GM21717 (cell line): ENCODE data around the gene ITGB3.
"Not testable (repeated sequence)": the region's sequence is repeated elsewhere in the genome, so short reads cannot be mapped to it uniquely, and the experiment has no call there.

Experiments used
- ATAC-seq: cut with Tn5 transposase; IDR thresholded peaks from one replicate; pipeline ENCODE4 v1.9.1; 2021; ENCODE audit warnings: mild to moderate bottlenecking, moderate library complexity; ENCODE audit not compliant: unreplicated experiment

ITGB3 gene

DNA sequence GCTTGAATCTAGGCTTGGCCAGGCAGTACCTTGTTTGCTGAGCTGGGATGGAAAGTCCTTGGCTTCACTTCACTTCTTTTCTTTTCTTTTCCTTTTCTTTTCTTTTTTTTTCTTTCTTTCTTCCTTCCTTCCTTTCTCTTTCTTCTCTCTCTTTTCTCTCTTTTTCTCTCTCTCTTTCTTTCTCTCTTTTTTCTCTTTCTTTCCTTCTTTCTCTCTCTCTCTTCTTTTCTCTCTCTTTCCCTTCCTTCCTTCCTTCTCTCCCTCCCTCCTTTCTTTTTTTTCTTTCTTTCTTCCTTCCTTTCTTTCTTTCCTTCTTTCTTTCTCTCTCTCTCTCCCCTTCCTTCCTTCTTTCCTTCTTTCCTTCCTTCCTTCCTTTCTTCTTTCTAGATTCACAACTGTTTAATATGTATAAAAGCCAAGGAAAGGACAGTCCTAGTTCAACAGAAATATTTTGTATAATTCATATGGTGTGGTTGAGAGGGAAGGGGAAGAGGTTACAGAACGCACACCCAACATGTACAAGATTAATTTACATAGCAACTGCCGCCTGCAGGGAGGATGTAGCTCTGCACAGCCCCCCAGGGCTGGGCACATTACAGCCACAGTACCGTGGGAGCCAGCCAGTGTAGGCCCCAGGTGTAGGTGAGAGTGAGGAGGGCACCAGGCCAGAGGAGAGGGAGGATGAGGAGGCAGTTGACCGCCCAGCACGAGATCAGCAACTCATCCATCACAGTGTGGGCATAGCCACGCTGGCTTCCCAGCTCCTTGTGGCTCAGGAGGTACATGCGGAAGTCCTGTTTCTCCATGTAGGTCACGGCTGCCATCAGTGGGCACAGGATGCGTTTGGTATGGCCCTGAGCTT is 9.7 kb upstream of the ITGB3 start:
- no peak for ATAC-seq

DNA sequence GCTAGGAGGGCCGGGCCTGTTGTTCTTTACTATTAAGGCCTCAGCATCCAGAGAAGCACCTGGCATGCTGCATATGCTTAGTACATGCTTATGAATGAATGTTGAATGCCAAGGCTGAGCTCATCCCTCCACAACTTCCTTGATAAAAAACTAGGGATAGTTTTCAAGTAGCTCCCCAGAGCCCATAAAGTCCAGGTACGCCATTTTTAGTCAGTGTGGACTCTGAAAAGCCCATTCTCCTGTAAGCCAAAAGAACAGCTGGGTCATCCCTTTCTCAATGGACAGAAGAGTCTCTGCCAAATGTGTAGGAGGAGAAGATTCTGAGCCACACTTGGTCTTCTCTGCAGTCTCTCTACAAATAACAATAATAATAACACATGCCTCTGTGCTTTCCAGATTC is 8.9 kb upstream of the ITGB3 start:
- ATAC-seq = no peak

DNA sequence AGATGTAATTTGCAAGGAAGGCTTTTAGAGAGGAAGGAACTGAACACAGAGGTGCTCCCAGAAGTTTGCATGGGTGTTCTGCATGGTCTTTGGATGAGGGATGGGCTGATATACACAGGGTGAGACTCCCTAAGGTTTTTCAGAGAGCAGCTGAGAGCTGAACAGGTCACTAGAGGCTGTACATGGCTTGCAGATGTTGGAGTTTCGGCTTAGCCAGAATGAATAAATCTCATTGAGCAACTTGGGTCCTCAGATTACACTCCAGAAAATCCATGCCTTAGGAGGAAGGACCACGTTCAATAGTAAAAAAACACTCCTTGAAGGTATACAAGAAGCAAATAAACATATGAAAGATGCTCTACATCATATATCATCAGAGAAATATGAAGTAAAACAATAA is 7.5 kb upstream of the ITGB3 start:
- no peak for ATAC-seq

DNA sequence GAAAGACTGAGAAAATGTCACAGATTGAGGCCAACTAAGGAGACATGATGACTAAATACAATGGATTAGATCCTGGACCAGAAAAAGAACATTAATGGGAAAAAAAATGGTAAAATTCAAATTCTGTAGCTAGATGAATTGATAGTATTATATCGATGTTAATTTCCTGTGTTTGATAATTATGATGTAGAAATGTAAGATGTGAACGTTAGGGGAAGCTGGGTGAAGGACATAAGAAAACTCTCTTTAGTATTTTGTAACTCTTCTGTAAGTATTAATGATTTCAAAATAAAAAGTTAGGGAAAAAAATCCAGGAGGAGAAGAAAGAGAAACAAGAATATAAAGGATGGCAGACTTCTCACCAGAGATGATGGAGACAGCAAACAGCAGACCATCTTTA is 2.8 kb upstream of the ITGB3 start:
- ATAC-seq = no peak

DNA sequence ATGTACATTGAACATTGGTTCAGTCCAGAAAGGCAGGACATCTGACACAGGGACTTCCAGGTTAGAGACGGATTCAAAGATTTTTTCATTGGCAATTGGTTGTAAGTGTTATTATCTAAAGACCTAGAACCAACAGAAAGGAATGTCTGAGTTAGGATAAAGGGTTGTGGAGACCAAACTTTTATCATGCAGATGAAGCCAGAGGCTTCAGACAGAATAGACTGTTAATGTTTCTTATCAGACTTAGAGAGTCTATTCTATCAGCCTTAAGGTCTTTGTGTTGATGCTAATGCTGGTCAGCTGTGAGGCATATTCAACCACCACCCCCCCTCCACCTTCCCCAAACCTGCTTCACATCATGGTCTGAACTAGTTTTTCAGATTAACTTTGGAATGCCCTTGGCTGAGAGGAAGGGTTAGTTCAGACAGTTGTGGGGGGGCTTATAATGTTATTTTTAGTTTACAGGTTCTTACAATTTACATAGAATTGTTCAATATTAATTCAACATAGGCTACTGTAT is 2.1 kb upstream of the ITGB3 start:
- ATAC-seq = no peak

DNA sequence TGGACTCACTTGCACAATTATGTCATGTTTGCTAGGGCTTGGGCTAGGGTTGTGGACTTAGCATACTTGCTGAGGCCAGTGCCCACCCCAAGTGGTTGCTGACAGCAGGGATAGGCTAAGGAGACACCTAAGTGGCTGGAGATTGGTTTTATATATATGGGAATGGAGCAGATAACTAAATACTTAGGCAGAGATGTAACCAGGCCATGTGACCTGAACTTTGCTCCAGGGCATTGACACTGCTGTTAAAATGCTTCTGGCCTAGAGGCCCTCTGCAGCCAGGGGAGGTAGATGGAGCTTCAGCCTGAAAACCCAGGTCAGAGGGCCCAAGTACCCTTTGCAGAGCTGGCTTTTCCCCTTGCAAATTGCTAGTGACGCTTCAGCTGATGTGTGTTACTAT is 1.4 kb upstream of the ITGB3 start:
- no peak for ATAC-seq

DNA sequence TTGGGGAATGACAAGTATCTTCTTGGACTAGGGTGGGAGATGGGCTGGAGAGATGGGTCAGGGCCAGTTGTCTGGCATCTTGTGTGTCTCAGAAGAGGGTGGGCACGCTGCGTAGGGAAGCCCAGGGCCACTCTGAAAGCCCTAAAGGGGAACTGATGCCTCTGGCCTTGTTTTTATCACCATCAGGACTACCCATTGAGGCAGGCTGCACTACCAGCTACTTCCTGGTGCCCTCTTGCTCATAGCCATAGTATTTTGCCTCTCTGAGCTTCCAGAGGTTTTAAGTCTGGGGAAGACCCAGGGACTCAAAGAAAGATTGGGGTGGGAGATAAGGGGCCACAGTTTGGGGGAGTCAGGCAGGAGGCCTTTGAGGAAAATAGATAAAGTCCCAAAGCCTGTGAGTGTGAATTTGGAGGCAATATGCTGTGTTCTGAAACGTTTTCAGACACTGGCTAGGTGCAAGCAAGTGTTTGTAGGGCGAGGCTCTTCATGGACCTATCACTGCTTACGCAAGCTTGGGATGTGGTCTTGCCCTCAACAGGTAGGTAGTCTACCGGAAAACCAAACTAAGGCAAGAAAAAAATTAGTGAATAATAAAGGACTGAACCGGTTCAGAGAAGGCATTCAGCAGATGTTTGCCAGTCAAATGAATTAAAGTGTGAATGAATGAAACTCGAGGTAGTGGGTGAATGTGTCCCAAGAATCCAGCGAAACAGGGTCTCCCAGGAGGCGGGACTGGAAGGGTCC is 688 bp upstream of the ITGB3 start:
- ATAC-seq = no peak

DNA sequence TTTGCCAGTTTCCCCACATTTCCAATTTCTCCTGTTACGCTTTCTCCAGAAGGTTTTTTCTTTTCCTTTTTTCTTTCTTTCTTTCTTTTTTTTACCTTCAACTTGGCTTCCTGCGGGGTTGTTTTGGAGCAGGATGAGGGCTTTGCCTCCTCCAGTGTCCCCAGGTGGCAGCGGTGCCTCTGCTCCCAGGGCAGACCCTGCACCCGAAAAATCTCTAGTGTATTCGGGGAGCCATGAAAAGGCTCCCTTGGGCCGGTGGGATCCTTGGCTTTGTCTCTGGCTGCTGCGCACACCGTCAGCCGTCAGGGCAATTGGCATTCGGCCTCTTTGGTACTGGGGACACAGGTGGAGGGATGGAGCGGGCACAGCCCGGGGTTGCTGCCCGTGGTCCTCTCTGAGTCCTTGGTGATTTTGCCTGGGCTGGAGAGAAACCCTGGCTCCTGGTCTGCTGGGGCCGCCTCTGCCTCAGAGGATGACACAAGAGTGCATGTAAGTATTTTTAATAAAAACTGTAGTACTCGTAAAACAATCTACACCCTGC is 846 bp downstream of the ITGB3 start:
- ATAC-seq = no peak

DNA sequence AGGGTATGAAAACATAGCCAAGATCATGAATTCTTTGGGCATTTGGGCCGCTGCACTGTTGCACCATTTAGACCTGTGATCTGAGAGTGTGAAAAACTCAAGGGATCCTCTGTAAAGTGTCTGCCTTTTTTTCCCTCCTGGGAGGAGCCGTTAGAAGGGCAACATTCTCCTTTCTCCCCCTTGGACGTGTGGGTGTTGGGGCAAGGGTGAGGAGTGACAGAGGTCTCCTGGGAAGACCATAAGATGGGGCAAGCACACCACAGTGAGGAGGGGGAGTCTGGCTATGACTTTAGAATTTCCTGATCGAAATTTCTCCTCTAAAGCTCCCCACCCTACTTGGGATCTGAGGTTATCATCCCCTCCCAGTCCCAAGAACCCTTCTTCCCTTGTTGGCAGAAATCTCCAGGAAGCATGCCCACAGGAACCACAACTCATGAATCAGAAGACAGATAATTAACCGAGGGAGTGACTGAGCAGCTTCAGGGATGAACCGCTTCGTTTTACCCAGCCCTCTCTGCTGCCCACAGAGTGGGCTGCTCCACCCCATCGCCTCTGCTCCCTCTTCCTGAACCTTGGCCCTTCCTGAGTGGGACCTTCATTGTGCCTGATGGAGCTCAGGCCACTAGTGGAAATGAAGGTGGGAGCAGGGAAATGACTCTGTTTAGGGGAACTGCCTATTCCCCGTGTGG is 4.2 kb downstream of the ITGB3 start:
- no peak for ATAC-seq

DNA sequence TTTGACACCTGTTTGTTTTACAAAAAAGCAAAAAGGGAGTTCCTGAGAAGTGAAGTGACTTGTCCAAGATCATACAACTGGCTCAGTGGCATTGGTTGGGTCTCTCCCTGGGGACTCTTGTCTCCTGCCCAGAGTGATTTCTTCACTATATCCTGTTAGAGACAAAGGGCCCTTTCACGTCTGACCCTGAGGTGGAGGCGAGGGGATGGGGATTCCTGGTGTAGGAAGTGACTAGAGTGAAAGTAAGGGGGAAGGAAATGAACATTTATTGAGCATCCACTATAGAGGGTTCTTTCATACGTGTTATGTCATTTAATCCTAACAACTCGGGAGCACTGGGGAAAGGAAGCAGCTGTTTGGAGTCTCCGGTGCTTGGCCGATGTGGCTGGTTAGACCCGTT is 9.0 kb downstream of the ITGB3 start:
- ATAC-seq = no peak

DNA sequence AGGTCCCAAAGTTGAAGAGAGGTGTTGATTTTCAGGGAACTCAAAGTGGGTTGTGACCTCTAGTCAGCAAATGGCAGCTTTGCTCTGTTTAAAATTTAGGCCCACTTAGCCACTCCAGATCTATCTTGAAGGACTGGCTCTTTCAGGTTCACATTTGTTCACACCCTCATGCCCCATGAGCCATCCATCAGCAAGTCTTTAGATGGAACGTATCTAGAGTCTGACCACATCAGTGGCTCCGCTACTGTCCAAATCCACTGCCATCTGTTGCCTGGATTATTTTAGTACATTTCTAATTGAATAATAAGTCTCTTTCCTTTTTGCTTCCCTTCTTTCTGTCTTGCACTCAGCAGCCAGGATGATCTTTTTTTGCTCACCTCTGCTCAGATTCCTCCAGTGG is 10.5 kb downstream of the ITGB3 start:
- ATAC-seq = no peak

DNA sequence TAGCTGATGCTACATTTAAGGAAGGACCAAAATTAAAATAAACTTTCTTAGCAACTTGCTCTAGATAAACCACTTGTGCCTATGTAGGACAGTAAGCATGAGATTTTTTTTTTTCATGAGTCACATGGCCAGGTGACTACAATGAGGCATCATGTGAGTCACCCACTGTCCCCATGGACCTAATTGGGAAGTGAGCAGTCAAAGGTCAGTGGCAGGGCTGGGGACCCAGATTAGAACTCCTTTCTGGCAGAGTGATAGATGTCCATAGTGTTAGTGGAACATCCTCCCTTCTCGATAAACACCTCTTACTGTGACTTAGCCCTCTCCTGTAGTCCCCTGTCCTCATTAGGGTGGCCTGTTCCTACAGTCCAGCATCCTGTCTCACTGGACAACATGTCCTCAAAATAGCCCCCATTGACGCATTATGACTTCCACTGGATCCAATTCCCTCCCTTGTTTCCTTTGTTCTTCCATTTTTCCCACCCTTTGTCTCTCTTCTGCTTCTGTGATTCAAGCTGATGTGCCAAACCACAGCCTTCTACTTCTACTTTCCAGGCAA is 12.4 kb downstream of the ITGB3 start:
- no peak for ATAC-seq

DNA sequence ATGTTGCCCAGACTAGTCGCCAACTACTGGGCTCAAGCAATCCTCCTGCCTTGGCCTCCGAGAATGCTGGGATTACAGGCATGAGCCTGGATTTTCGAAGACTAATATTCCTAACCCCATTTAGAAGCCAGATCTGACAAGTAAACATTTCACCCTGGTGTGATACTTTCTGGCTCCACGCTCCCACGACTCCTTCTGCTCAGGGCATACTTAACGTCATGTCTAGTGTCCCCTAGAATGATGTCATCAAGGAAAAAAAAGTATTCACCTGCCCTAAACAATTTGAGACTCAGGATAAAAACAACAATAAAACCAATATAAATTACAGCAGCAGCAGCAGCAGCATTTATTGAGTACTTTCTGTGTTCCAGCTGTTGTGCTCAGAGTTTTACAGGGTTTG is 13.2 kb downstream of the ITGB3 start:
- ATAC-seq = no peak

DNA sequence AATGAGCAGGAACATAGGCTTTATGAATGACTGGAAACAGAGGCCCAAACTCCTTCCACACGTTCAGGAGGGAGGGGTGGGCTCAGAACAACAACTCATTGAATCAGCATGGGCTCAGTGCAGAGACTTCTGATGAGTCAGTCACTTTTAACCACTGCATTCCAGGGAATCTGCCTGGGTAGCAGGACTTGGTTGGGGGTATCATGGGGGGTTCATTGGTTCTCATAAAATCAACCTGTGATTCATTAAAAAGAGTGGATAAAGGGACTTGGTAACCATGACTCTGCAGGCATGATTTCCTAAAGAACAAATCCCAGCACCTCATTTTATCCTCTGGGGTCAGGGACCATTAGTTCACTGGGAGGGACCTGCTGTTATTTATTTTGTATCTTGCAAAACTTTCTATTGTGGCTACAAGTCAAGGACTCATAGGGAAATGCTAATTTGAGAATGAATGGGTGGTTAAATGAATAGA is 13.8 kb downstream of the ITGB3 start:
- ATAC-seq = no peak

DNA sequence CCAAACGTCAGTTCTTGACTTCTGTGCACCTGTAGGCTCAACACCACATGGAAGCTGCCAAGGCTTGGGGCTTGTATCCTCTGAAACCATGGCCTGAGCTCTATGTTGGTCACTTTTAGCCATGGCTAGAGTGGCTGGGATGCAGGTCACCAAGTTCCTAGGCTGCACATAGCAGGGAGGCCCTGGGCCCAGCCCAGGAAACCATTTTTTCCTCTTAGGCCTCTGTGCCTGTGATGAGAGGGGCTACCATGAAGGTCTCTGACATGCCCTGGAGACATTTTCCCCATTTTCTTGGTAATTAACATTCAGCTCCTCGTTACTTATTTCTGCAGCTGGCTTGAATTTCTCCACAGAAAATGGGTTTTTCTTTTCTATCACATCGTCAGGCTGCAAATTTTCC is 15.3 kb downstream of the ITGB3 start:
- not testable (repeated sequence) for ATAC-seq

DNA sequence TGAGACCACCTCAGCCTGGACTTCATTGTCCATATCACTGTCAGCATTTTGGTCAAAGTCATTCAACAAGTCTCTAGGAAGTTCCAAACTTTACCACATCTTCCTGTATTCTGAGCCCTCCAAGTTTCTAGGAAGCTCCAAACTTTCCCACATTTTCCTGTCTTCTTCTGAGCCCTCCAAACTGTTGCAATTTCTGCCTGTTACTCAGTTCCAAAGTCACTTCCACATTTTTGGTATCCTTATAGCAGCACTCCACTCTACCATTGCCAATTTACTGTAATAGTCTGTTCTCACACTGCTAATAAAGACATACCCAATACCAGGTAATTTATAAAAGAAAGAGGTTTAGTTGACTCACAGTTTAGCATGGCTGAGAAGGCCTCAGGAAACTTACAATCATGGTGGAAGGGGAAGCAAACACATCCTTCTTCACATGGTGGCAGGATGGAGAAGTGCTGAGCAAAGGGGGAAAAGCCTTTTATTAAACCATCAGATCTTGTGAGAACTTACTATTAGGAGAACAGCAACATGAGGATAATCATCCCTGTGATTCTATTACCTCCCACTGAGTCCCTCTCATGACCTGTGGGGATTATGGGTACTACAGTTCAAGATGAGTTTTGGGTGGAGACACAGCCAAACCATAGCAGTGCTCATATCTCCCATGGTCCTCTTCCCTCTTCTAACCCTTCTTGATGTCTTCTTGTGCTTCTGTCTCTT is 16.1 kb downstream of the ITGB3 start:
- not testable (repeated sequence) for ATAC-seq

DNA sequence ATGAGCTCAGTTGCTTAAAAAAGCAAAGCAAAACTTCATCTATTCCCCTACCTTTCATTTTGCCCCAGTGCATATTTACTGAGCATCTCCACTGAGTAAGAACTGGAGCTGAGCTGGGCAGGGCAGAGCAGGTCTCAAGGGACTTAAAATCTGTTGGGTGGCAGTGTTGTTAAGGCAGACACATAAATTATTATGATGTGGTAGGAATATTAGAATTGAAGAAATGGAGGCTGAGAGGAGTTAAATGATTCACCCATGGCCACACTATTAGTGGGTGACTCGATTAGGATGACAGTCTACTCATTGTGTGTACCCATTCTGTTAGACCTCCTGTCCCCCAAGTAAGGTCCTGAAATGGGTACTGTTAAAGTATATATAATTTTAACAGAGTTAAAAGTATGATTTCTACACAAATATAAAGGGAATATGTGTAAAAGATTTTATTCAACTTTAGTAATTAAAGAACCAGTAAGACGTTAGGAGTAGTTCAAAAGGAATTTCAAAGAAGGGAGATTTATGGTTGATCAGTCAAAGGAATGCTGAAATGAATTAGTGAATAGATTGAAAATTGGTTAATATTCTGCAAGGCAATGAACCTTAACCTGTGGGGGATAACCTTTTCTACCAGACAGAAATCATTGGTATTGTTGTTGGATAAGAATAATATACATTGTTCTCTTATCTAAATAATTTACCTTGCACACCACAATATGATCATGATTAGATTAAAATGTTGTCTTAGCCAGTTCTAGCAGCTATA is 17.5 kb downstream of the ITGB3 start:
- ATAC-seq = no peak

DNA sequence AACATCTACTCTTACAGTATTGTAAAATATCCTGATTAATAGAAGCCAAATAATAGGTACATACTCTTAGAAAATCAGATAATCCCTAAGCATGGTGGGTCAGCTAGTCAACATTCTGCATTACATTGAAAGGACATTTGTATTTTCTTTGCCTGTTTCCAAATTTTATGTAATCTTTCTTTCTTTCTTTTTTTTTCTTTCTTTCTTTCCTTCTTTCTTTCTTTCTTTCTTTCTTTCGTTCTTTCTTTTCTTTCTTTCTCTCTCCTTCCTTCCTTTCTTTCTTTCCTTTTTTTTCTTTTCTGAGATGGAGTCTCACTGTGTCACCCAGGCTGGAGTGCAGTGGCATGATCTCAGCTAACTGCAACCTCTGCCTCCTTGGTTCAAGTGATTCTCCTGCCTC is 18.9 kb downstream of the ITGB3 start:
- no peak for ATAC-seq

DNA sequence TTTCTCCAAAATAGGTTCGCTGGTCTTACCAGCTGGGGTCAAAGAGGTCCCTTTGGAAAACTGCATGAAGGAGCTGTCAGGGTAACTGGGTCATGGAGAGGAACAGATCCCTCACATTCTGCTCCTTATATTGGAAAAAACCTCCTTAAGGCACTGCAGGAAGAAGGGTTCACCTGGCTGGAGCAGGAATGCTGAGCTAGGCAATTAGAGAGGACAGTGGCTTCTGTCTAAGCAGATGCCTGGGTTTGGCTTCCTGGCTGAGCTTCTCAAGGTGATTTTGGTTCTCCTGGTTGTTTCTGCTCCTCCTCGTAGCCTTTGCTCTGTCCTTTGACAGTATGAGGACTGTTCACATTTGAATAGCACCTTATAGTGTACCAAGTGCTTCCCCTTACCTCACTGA is 19.6 kb downstream of the ITGB3 start:
- ATAC-seq = no peak
